Tongue (tissue), 2 donors: ENCODE measurements around the gene APOO. TPM values are rescaled to one million over a fixed set of nuclear protein-coding genes. Genes with fewer than 3 reads are reported as not detected.
A peak's percentile ranks its signal among the peaks of the same experiment; 100 is the strongest.

ENCODE experiments used
- DNase-seq: peaks from one replicate; pipeline ENCODE4 v3.0.0-alpha.2; 2015
- total RNA-seq: library from RNA; depleted of rRNA; stranded (reverse); fragments of >200 nt; gene quantifications from one replicate; pipeline ENCODE4 v1.2.3, GENCODE V29; 2014

The APOO gene
- 17.0 TPM for total RNA-seq

DNA sequence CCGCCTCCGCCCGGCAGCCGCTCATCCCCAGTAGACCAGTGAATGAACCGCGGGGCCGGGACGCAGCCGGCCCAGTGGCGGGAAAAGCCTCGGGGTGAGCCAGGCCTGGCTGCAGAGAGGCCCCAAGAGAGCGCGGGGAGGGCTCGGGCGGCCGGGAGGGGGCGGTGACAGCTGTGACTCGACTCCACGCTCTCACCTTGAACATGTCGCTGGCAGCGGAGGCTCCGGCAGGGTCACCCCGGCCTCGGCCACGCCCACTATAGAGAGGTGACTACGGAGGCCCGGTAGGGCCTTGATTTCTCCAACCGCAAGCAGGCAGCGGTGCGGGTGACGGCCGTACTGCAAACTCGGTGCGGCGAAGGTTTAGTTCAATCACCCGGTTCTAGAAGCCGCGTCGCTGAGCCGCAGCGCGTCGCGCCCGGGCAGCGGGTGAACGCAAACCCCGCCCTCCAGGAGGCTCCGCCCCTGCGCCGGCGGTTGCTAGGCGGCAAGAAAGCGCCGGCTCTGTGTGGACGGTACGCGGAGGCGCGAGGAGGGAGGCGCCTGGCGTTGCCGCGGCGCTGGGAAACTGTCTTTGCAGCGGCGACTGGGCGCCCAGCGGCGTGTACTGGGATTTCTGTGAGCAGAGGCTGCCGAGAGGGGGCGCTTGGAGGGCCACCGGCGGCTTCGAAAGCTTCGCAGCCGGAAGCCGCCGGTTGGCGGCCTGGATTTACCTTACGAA lies at the start of gene APOO, which contains the start of gene CXorf58:
APOO (minus strand) TSS at position 441 of the 721 bp plus-strand sequence; CDS start at position 205, 236 bp downstream.
CXorf58 (plus strand) TSS at position 509 of the 721 bp plus-strand sequence. CDS start 2,297 bp downstream, outside the sequence.
- DNase-seq: peak; percentile 95

- no peak for DNase-seq
Observed at GRCh38 chrX:23954396-23954795, 46.7 kb upstream of the APOO start.

GRCh38 chrX:23953908-23954269 lies 46.2 kb upstream of the APOO start:
- DNase-seq: no peak

DNA sequence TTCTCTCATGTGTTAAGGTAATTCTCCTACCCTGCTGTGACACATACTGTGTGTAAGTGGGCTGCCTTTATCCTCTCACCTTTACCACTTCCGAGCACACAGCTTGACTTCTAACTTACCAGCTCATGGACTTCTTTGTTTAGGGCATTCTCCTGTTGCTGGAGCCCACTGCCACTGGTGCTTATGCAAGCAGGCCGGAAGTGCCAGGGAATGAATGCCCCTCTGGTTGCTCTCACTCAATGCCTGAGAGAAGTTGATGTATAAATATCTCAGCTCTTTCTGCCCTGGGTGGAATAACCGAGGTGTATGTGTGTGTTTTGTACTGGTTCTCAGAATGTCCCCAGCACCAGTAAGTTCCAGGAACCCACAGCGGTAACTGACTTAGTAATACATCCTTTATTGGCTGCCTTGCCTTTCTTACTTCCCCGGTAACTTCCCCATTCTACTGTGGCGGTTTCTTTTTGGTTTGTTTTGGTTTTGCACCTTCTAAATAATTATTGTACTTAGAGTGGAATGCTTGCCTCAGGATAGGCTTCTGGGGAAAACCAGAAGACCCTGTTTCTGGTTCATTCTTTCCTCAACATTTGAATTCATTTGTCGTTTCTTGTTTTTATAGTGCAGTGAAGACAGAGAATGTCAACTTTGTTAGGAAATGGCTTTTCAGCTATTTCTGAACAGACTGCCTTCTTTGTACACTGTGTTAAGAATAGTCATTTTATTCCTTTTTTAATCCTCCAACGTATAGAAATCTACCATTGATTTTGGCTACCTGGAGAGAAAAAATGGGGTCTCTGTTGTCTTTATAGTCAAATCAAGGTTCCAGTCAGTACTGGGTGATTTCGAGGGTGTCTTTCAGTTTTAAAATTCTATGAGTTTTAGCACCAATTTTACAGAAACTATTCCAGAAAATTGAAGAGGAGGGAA lies 45.5 kb upstream of the APOO start:
- no peak for DNase-seq

DNA sequence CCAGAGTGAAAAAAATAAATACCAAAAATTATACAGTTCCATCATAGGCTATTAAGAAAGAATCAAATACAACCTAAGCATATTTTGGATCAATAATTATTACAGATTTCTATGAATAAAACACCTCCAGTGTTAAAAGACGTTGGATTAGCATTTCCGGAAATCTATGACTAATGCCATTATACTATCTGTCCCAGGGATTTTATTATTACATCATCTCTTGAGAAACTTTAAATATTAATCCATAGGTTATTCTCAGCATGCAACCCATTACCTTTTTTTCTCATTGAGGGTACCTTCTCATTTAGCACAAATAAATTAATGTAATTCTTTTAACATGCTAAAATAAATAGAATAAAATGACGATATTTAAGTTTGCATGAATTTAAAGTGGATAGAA lies 44.7 kb upstream of the APOO start:
- DNase-seq: no peak

GRCh38 chrX:23945206-23945605 lies 37.5 kb upstream of the APOO start:
- DNase-seq: no peak

- DNase-seq: no peak
Observed at GRCh38 chrX:23944234-23944633, 36.5 kb upstream of the APOO start.

- DNase-seq: no peak
Observed at GRCh38 chrX:23939203-23939602, 31.5 kb upstream of the APOO start.

- DNase-seq: peak; percentile 7
Observed at GRCh38 chrX:23938690-23939089, 31.0 kb upstream of the APOO start.

DNA sequence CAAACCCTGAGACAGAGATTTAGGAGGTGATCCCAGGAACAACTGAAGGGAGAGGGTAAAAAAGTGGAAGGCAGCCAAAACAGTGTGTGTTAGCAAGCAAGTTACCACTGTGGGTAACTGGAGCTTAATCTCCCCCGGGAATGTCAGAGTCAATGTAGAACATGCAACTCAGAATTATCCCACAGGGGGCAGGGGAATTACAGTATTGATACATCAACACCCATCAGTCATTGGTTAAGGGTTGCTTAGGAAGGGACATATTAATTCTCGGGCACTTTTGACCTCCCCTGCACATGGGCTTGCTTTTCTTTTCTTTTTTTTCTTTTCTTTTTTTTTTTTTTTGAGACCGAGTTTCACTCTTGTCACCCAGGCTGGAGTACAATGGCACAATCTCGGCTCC lies 29.4 kb upstream of the APOO start:
- DNase-seq: no peak

GRCh38 chrX:23936180-23936579 lies 28.4 kb upstream of the APOO start:
- no peak for DNase-seq

DNA sequence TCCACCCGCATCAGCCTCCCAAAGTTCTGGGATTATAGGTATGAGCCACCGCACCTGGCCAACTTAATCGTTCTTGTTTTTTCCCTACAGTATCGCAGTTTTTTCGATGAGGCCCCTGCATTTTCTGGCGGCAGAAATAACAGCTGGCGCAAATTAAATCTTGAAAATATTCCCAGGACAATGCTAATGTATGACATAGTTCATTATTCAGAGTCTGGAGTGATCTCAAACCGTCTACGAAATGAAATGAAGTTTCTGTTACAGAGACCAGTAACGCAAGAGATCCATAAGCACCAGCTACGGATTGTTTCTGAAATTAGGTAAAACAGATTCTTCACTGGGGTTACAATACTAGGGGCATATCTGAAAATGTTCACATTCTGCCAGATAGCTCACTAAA lies 27.4 kb upstream of the APOO start:
- peak; percentile 44 for DNase-seq

- DNase-seq: no peak
Observed at GRCh38 chrX:23932046-23932445, 24.3 kb upstream of the APOO start.

DNA sequence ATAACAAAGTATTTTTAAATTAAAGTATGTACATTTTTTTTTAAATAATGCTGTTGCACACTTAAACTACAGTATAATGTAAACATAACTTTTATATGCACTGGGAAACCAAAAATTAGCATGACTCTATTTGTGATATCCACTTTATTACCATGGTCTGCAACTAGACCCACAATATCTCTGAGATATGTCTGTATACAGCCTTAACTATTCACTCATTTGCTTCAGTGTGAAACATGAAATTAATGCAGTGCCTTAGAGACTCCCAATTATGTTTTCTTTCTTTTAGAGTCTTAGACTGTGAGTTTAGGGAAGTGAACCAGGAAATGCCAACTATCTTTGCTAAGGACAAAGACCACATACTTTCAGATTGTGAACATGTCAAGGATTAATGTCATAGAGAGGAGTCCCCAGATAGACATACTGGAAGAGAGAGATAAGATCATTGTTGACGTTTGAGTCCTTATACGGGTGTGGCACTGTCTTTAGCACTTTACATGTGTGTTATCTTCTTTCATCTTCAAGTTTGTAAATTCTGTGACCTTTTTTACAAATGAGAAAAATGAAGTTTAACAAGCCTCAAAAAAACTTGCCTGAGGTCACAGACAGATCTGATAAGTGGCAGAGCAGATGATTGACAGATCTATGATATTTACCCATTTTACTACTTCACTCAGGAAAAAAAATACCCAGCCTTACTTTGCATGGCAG lies 23.3 kb upstream of the APOO start:
- DNase-seq: no peak

- no peak for DNase-seq
Observed at GRCh38 chrX:23926015-23926414, 18.3 kb upstream of the APOO start.

DNA sequence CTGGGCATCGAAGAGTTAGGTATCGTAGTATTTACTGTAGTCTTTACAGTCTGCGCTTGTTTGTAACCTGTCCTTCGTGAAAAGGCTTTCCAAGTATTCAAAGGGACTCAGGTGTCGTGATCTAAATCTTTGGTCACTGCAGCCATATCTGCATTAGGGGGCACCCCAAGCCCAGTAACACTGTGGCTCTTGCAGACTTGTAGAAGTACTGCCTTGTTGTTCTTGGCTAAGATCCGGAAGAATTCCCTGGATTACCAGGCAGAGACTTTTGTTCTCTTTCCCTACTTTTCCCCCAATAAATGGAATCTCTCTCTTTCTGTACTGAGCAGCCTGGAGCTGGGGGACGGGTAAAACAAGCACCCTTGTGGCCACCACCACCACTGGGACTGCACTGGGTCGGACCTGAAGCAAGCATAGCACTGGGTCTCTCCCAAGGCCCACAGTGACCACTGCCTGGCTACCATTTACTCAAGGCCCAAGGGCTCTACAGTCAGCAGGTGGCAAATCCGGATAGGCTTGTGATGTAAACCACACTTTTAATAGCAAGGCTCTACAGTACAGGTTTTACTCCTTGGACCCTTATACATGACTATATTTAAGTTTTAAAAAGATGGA lies 12.1 kb upstream of the APOO start:
- no peak for DNase-seq

DNA sequence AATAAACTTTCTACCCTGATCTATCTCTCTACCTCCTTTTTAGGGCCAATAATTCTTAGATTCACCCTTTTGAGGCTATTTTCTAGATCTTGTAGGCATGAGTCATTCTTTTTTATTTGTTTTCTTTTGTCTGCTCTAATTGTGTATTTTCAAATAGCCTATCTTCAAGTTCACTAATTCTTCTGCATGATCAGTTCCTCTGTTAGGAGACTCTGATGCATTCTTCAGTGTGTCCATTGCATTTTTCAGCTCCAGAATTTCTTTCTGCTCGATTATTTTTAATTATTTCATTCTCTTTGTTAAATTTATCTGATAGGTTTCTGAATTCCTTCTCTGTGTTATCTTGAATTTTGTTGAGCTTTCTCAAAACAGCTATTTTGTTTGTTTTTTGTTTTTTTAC lies 11.4 kb upstream of the APOO start:
- DNase-seq: no peak

DNA sequence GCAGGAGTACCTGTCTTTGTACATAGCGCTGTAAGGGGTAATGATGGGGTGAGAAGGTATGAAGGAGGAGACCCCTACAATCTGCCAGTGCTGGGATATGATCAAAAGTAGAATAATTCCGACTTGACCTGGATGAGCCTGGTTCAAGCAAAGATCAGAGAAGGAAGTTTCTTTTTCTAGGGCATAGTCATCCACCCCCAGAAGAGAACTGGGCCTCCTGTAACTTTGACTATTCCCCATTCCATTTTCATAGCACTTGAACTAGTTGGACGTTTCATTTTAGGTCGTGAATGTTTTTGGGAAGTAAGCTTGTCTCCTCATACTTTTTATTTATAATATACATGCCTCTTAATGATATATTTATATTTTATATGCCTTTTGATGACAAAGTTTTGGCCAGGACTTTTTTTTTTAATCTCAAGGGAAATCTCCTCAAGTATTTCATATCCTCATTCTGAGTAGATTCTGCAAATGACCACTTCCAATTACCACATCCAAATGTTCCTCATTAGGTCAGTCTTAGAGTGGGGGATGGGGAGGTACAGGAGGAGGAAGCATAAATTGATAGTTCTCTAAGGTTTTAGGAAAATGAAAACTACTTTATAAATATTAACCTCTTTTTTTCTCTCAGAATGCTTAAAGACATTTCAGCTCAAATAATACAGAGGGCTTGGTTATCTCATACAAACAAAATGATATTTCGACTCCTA lies 3.5 kb upstream of the APOO start:
- no peak for DNase-seq

DNA sequence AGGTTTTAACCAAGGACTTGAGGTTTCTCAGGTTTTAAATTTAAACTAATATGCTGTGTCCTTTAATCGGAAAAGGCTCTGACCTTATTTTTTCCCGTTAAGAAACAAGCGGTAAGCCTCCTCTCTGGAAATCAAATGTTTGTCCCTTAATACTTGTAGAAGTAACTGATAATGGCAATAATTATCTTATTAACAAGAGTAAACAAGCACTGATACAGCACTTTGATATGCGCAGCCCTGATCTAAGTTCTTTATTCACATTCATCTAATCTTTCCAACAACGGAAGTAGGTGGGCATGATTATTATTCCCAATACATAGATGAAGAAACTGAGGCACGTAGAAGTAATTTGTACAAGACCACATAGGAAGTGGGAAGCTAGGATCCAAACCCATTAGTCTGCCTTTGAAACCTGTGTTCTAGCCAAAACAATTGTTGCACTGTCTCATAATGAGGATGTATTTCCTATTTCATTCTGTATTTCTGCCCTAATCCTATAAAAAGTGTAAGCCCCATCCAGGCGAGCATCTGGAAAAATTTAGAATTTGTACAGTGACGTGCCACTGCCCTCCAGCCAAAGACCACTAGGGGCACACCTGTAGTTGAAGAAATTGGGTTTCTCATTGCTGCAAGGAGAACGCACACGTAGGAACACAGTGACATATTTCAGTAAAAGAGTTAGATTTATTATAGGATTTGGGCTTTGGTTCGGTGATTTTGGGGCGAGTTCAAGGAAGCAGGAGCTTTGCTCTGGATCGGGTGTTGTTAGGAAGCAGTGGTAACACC lies 674 bp upstream of the APOO start:
- peak; percentile 45 for DNase-seq

DNA sequence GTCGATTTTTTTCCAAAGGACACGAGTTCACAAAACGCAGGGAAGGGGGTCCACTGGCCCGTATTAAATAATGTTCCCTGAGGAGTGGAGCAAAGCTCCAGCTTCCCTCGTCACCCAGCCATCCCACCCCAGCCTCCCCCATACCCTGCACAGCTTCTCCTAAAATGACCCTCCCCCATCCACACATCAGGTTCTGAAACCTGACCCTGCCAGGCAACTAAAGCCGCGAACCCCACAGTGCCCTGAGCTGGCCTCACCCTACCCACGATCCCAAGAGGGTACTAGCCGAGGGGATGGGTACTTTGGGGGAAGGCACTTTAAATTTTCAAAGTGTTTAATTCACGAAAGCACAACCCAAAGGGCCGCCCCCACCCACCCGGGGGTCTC lies 634 bp downstream of the APOO start:
- no peak for DNase-seq

GRCh38 chrX:23904096-23904495 lies 3.6 kb downstream of the APOO start:
- no peak for DNase-seq
